GM19397 (cell line): ENCODE measurements around the gene MFSD11.
"Not testable (repeated sequence)": the region's sequence is repeated elsewhere in the genome, so short reads cannot be mapped to it uniquely, and the experiment has no call there.

Experiments
- ATAC-seq: cut with Tn5 transposase; IDR thresholded peaks from one replicate; pipeline ENCODE4 v1.9.1; 2021; ENCODE audit warnings: mild to moderate bottlenecking, moderate library complexity; ENCODE audit not compliant: unreplicated experiment

MFSD11 gene

GRCh38 chr17:76737676-76738467, at the start of gene MFSD11:
Gene MFSD11 (plus strand): TSS chr17:76738119. CDS start chr17:76738353, 234 bp downstream.
- peak; percentile 59 for ATAC-seq

- ATAC-seq: no peak
Measured at GRCh38 chr17:76688165-76688622, 49.7 kb upstream of the MFSD11 start.

- no peak for ATAC-seq
Measured at GRCh38 chr17:76689859-76690258, 48.1 kb upstream of the MFSD11 start.

GRCh38 chr17:76690596-76691280, 47.2 kb upstream of the MFSD11 start:
- no peak for ATAC-seq

GRCh38 chr17:76691379-76692191, 46.3 kb upstream of the MFSD11 start:
- ATAC-seq: no peak

GRCh38 chr17:76695059-76695831, 42.7 kb upstream of the MFSD11 start:
- no peak for ATAC-seq

GRCh38 chr17:76696763-76697701, 40.9 kb upstream of the MFSD11 start:
- ATAC-seq: no peak

- ATAC-seq: no peak
Measured at GRCh38 chr17:76697702-76698465, 40.0 kb upstream of the MFSD11 start.

GRCh38 chr17:76698466-76698977, 39.4 kb upstream of the MFSD11 start:
- ATAC-seq: not testable (repeated sequence)

- ATAC-seq: no peak
Measured at GRCh38 chr17:76700270-76700616, 37.7 kb upstream of the MFSD11 start.

- no peak for ATAC-seq
Measured at GRCh38 chr17:76700617-76701470, 37.1 kb upstream of the MFSD11 start.

- ATAC-seq: no peak
Measured at GRCh38 chr17:76701471-76701967, 36.4 kb upstream of the MFSD11 start.

GRCh38 chr17:76702076-76702475, 35.8 kb upstream of the MFSD11 start:
- no peak for ATAC-seq

GRCh38 chr17:76702941-76703637, 34.8 kb upstream of the MFSD11 start:
- ATAC-seq: no peak

GRCh38 chr17:76704805-76705204, 33.1 kb upstream of the MFSD11 start:
- no peak for ATAC-seq

- no peak for ATAC-seq
Measured at GRCh38 chr17:76706817-76707216, 31.1 kb upstream of the MFSD11 start.
